GM18907 (cell line): ENCODE data around the gene CEP135.
"Not testable (repeated sequence)": the region's sequence is repeated elsewhere in the genome, so short reads cannot be mapped to it uniquely, and the experiment has no call there.

Experiments used
- ATAC-seq: cut with Tn5 transposase; IDR thresholded peaks from one replicate; pipeline ENCODE4 v1.9.1; 2021; ENCODE audit warnings: mild to moderate bottlenecking, moderate library complexity; ENCODE audit not compliant: unreplicated experiment

CEP135 gene

DNA sequence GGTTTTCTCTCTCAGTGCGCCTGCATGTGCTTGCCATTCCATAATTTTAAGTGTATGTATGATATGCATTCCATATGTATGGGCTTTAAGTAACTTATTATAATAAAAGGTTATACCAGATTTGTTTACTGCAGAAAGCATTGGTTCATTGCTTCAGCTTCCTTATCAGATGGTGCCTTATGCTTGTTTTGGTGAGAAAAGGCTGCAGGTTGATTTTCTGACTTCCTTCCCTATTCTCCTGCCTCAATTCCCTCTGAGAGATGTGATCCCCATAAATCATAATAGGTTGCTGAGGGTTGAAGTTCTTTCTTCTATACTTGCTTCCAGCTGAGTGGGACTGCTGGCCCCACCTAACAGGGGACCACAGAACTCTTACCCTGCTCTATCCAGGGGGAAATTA, 10.3 kb upstream of the CEP135 start:
- ATAC-seq, result no peak

DNA sequence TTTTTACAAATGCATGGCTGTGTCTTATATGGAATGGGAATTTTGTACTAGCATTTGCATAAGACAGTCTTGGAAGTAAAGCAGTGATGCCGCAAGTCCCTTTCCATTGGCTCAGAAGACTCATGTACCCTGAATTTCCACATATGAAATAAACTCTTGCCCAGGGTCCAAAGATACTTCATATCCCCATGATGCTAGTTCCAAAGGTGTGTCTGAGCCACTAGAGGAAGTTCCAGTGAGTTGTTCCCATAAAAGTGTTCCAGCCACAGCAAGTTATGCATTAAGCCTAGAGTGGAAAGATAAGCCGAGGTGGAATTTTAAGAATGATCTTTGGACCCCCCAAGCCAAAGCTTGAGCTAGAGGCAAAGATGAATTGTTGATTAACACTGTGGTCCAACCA, 9.3 kb upstream of the CEP135 start:
- ATAC-seq, result no peak

DNA sequence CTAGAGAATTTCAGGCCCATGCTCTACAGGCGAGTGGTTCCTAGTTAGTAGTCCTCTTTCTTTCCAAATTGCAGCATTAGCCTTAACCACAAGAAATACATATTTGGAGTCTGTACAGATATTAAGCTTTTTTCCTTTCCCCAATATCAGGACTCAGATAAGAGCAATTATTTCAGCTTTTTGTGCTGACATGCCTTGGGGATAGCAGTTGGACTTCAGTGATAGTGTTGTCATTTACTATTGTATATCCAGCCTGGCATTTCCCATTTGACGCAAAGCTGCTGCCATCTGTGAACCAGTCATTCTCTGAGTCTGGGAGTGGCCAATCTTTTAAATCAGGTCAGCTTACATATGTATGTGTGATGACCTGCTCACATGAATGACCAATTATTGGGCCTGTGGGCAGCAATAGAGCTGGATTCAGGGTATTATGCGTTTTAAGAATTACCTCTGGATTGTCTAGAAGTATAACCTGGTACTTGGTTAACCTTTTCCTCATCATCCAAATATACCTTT, 6.8 kb upstream of the CEP135 start:
- no peak for ATAC-seq

DNA sequence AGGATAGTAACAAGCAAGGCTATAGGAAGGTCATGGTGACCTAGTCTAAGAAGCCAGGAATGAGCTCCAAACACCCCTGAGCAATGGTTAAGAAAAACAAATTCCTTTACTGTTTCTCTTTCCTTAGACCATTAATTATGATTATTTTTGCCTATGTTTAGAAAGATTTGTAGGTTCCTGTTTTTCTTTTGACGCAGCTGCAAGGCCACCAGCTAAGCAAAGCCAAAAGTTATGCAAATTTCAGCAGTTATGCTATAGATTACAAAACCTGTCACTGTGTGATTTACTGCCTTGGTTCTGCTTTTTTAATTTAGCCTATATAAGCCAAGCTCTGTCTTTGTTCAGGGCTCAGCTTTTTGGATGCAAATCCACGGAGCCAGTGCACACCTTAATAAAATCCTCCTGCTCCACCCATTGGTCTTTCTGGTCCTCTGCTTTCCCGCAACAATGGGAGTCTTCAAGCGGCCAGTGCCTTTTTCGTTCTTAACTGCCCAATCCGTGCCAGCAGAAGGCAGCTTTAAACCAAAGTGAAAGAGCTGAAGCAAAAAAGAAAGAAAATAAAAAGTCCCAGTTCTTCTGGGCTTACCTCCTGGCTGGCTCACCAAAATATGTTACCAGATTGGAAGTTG, 1.4 kb upstream of the CEP135 start:
- ATAC-seq, result peak; percentile 33

DNA sequence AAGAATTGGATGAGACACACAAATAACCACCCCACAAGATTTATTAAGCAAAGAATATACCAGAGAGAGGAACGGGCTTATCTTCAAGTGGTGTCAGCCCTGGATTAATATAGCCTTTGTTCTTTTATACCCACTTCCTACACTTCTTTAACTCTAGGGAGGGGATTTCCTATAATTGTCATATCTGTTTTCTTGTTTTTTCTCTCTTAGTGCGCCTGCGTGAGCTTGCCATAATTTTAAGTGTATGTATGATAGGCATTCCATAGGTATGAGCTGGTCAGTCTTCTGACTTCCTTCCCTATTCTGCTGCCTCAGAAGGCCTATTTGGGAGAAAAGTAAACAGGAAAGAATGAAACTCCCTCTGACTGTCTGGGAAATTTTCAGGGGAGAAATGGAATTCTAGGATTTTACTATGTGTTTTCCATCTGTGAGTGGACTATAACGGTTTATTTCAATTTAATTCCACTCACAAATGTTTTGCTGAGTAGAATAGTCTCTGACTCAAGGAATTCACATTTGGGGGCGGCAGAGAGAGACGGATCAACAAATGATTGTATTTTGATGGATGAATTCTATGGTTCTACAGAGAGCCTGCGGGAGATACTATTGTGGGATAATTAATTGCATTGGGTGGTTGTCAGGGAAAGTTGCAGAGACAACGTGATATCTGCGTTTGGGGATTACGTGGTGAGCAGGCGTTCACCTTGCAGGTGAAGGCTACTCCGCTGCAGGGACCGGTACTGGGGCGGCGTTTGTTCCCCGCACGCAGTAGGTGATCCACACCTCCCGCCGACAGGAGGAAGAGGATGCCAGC, 626 bp upstream of the CEP135 start:
- ATAC-seq, result peak; percentile 29

DNA sequence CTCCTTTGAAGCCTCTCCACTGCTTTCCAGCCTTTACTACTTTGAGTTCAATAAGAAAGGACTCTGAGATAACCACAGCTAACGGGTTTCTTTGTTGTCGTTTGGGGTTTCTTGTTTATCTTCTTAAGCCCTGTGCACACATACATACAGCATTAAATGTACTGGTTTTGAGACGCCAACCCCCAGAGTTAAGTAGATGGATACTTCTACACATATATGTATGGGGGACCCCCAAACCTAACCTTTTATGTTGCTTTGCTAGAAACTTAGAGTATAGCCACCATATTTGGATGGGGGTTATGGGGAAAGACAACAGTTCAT, 697 bp downstream of the CEP135 start:
- no peak for ATAC-seq

DNA sequence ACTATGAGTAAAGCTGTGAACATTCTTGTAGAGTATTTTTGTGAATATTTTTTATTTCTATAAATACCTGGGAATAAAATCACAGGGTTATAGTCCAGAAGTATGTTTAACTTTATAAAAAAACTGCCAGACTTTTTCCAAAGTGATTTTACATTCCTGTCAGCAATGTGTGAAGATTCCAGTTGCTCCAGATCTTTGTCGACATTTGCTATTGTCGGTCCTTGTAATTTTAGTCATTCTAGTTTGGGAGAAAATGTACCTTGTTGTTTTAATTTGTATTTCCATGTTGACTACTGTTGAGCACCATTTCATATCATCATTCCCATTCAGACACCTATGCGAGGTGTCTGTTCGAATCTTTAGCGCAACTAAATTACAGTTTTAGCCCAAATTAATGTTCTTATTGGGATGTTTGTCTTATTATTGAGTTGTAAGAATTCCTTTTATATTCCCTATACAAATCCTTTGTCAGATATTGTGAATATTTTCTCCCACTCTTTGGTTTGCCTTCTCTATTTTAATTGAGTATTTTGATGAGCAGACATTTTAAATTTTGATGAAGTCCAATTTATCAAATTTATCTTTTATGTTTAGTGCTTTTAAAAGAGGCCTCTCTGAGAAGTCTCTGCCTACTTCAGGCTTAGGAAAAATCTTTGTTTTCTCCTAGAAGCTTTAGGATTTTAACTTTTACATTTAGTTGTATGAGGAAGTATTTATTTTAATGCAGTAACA, 2.6 kb downstream of the CEP135 start:
- ATAC-seq, result no peak

DNA sequence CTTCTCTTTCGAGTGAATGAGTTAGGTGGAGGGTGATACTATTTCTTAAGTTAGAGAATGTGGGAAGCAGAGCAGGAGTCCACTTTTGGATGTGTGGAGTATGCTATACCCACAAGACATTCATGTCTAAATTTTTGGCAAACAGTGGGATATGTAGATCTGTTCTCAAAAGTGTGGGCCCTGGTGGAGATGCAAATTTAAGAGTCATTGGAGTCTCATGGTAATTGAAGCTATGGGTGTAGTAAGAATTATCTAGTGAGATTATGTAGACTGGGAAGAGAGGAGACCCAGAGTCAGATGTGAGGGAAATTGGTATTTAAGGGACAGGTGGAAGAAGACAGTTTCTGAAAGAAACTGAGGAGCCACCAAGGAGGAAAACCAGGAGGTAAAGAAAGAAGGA, 7.0 kb downstream of the CEP135 start:
- ATAC-seq, result no peak

DNA sequence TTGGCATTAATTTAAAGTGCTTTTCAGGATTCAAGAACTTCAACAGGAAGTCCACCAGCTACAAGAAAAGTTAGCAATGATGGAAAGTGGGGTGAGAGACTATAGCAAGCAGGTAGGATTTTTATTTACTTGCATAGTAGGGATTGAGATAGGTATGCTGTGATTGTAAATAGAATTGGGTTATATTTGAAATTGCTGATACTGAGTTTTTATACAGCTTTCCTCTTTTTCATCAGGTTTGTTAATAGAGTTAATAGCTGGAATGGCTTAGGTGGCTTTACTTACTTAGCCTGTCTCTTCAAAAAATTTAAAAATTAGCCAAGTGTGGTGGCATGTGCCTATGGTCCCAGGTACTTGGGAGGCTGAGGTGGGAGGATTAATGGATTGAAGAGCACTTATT, 10.9 kb downstream of the CEP135 start:
- ATAC-seq, result no peak

DNA sequence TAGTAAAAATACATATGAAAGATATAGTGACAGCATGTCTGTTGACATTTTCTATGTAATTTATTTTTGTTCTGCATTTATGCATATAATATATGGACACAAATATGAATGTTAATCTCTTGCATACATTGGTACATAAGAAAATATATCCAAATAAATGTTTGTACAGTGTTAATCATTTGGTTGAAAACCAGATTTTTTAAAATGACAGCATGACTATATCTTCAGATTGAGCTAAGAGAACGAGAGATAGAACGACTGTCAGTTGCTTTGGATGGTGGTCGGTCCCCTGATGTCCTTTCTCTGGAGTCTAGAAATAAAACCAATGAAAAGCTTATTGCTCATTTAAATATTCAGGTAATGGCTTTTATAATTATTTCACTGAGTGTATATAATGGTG, 15.3 kb downstream of the CEP135 start:
- no peak for ATAC-seq

DNA sequence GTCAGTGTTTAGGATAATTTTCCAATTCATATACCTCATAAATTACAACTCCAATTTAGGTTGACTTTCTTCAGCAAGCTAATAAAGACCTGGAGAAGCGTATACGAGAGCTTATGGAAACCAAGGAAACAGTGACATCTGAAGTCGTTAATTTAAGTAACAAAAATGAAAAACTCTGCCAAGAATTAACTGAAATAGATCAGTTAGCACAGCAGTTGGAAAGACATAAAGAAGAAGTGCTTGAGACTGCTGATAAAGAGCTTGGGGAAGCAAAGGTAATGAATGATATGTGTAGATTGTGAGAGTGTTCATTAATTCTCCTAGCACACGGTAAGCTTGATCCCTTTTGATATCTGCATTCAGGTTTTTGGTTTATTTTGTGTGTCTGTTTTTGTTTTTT, 16.8 kb downstream of the CEP135 start:
- no peak for ATAC-seq

DNA sequence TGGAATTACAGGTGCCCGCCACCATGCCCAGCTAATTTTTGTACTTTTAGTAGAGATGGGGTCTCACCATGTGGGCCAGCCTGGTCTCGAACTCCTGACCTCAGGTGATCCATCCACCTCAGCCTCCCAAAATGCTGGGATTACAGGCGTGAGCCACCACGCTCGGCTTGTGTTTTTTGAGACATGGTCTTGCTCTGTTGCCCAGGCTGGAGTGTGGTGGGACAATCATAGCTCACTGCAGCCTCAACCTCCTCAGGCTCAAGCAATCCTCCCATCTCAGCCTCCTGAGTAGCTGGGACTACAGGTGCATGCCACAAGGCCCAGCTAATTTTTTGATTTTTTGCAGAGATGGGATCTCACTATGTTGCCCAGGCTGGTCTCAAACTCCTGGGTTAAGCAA, 17.6 kb downstream of the CEP135 start:
- not testable (repeated sequence) for ATAC-seq

DNA sequence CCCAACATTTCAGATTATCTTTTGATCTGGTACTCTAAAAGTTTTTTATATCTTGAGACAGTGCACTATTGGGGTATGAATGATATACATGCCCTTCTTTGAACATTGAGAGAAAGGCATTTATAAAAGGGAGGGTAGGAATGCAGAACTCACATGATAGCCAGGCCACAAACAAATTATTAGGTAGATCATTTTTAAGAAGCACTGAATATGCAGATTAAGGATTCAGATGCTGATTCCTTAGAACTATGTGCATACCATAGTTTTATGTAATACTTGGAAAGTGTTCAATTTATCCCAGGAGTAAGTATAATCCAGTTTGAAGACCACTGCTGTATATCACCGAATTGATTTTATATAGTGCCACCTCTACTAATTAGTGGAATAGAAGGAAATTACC, 18.6 kb downstream of the CEP135 start:
- no peak for ATAC-seq

DNA sequence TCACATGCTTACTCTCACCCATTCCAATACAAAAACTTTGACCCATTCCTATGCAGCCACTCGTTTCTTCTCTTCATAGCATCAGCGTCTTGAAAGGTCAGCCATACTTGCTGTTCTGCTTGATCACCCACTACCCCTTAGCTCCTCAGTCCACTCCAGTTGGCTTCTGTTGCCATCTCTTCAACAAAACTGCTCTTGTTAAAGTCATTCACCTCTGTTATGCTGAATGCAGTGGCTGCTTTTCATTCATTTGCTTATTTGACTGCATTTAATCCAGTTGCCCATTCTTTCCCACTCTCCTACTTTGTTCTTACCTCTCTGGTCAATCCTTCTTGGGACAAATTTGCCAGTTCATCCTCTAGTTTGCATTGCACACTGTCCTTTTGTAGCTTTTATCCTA, 24.9 kb downstream of the CEP135 start:
- no peak for ATAC-seq

DNA sequence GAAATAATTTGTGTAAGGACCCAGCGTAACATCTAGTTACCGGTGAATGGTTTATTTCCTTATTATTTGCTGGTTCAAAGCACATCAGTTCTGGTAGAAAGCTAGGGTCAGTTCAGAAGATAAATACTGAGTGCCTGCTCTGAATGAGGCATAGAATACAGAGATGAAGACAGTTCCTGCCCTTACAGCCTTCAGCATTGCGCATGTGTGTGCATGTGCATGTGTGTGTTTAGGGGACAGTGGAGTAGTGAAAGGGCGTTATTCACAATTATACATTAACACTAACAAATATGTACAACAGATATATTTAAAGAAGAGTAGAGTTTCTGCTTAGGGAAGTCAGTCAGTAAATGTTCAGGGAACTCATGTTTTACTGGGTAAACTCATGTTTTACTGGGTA, 29.1 kb downstream of the CEP135 start:
- no peak for ATAC-seq

DNA sequence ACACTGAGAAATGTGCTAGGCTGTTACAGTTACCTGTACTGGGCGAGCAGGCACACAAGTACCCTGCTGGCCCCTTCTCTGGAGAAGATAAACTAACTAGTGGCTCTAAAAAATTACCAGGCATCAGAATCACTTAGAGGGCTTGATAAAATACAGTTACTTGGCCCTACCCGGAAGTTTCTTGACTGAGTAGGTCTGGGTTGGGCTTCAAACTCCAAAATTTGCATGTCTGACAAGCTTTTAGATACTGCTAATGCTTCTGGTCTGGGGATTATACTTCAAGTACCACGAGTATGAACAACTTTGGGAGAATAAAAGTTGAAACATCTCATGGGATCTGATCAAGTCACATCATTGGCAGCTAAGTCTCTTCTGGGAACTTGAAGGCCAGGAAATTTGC, 30.8 kb downstream of the CEP135 start:
- ATAC-seq, result peak; percentile 53

DNA sequence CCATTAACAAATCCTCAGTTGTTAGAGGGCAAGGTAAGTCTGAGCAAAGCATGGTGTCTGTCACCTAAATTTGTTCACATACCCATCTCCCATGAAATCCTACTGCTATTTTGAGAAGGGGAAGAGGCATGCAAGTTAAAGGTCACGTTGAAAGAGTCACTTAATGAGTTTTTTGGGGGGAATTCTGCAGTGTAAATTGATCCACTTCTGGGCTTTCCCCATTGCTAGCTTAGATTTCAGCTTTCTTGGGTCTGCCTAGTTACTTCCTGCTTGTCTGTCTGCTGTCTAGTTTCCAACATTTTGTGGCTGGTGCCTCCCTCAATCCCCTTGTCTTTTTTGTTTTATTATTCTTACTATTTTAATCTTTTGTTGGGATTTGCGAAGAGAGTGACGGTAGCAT, 32.0 kb downstream of the CEP135 start:
- ATAC-seq, result peak; percentile 61

DNA sequence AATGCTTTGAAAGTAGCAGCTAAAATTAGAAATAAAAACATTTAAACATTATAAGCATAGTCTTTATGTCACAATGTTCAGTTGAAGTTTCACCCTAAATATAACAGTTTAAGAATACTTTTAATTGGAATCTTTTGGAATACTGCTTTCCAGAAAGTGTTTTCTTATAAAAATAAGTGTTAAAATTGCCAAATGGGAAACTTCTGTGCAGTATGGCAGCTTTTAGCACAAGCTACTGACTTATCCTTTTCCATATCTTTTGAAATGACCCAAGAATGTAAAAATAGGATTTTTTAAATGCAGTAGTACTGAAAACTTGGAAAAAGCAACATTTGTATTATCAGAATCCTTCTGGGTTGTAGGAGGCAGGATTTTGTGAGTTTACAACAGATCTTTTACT, 34.2 kb downstream of the CEP135 start:
- ATAC-seq, result no peak

DNA sequence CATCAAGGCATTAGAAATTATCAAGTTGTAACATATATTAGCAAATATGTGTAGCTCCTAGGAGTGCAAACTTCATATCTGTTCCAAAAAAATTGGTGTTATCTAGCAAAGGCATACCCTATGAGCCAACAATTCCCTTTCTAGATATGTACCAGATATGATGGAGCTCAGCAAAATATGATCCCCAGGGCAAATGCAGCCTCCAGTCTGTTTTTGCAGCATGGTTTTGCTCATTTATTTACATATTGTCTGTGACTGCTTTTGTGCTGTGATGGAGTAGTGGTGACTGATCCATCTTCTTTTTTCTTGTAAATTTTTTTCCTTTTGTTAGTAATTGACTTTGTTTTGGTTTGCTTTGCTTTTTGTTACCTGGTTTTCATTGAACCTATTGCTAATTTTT, 41.0 kb downstream of the CEP135 start:
- no peak for ATAC-seq

DNA sequence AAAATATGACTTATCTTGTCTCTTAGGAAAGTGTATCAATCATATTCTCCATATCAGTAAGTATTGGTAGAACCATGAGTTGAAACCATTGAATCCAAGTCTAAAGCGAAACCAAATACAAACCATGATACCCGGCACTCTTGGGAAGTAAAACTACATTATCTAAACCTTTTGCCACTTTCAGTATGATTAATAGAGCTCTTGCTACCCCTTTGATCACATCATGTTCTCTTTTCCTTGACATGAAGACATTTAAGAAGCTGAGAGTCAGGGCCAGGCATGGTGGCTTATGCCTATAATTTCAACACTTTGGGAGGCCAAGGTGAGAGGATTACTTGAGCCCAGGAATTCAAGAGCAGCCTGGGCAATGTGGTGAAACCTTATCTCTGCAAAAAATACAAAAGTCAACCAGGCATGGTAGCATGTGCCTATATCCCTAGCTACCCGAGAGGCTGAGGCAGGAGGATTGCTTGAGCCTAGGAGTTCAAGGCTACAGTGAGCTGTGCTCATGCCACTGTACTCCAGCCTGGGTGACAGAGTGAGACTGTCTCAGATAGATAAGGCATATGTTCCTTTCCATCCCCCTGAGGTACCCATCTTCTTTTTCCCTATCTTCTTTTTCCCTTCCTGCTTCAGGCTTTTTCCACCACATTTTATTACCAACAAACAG, 45.4 kb downstream of the CEP135 start:
- peak; percentile 93 for ATAC-seq

DNA sequence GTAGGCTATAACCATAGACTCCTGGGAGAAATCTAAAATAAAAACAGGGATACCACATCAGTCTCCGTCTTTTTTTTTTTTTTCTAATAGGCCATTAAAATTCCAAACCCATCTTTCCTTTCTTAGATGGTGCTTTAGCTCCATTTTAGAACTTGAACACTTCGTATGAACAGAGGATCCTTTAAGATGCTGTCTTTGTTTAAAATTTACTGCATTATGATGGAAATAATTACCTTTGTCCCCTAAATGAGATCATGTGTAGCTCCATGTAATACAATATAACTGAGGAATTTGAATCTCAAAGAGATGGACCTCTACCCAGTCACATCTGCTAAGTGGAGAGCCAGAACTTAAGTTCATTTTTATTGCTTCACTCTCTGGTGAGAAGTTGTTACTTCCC, 47.9 kb downstream of the CEP135 start:
- ATAC-seq, result no peak
